IMR-90 (cell line): Measurements from ENCODE around the gene DEGS2. TPM values are rescaled to one million over a fixed set of nuclear protein-coding genes. Genes with fewer than 3 reads are reported as not detected.

Source experiments
- ATAC-seq: fragments of 200-7000 bp; cut with Tn5 transposase; 2 replicates; pipeline ENCODE4 v1.9.1; 2020; ENCODE audit warnings: low read depth, mild to moderate bottlenecking, moderate library complexity
- BruUV-seq: library from RNA; stranded (reverse); fragments of 400-500 nt; replicated peaks from 2 replicates; lab custom pipeline; 2021; lab: Mats Ljungman, UMichigan
- CTCF ChIA-PET: fragments of 300-600 bp; formaldehyde crosslinking; extraction: SDS; loops from one replicate; lab custom pipeline; 2021; ENCODE audit warnings: antibody characterized with exemption; lab: Yijun Ruan, JAX
- POLR2A ChIA-PET: fragments of 300-600 bp; sonication (Branson Sonifier 250); formaldehyde crosslinking; loops from one replicate; lab custom pipeline; 2022; ENCODE audit warnings: antibody characterized with exemption; ENCODE audit not compliant: unreplicated experiment; lab: Charles Lee
- DNase-seq: peaks from one replicate; pipeline ENCODE4 v3.0.0; 2013
- H2AFZ ChIP-seq: replicated peaks from 2 replicates; pipeline ENCODE3; 2013; ENCODE audit warnings: low read length, mild to moderate bottlenecking; ENCODE audit not compliant: poor library complexity
- H2AK5ac ChIP-seq: 2 replicates; pipeline ENCODE4 v1.6.1; 2013; ENCODE audit warnings: low read depth, low read length, inconsistent platforms
- H2AK9ac ChIP-seq: replicated peaks from 2 replicates; pipeline ENCODE3; 2013; ENCODE audit warnings: mild to moderate bottlenecking, low read depth, low read length, moderate library complexity; ENCODE audit not compliant: poor library complexity
- H2BK120ac ChIP-seq: 2 replicates; pipeline ENCODE4 v1.6.1; 2013; ENCODE audit warnings: low read depth, low read length, inconsistent platforms
- H2BK15ac ChIP-seq: 3 replicates; pipeline ENCODE4 v1.6.1; 2013; ENCODE audit warnings: low read depth, low read length, inconsistent platforms
- H2BK20ac ChIP-seq: 2 replicates; pipeline ENCODE4 v1.6.1; 2013; ENCODE audit warnings: low read depth, mild to moderate bottlenecking, inconsistent platforms, low read length, moderate library complexity
- H2BK5ac ChIP-seq: 2 replicates; pipeline ENCODE4 v1.6.1; 2013; ENCODE audit warnings: mild to moderate bottlenecking, low read depth, low read length, inconsistent platforms; ENCODE audit not compliant: poor library complexity, severe bottlenecking
- H3K14ac ChIP-seq: replicated peaks from 2 replicates; pipeline ENCODE4 v1.6.1; 2013; ENCODE audit warnings: low read depth, low read length, inconsistent platforms
- H3K18ac ChIP-seq: 2 replicates; pipeline ENCODE4 v1.6.1; 2013; ENCODE audit warnings: low read depth, low read length, control low read depth
- H3K23ac ChIP-seq: 2 replicates; pipeline ENCODE4 v1.6.1; 2013; ENCODE audit warnings: low read depth, low read length, inconsistent platforms
- H3K27ac ChIP-seq: 2 replicates; pipeline ENCODE4 v1.5.1; 2013; ENCODE audit warnings: mild to moderate bottlenecking, control low read depth, low read length; ENCODE audit not compliant: insufficient read depth
- H3K27me3 ChIP-seq: 2 replicates; pipeline ENCODE4 v1.6.1; 2013; ENCODE audit warnings: low read length; ENCODE audit not compliant: control insufficient read depth, insufficient read depth
- H3K36me3 ChIP-seq: 2 replicates; pipeline ENCODE4 v1.6.1; 2013; ENCODE audit warnings: low read length, mixed read lengths; ENCODE audit not compliant: control insufficient read depth, insufficient read depth
- H3K4ac ChIP-seq: 2 replicates; pipeline ENCODE4 v1.6.1; 2013; ENCODE audit warnings: low read depth, low read length, inconsistent platforms
- H3K4me1 ChIP-seq: 2 replicates; pipeline ENCODE4 v1.6.1; 2013; ENCODE audit warnings: low read length, mixed read lengths; ENCODE audit not compliant: control insufficient read depth, insufficient read depth
- H3K4me2 ChIP-seq: 2 replicates; pipeline ENCODE4 v1.6.1; 2013; ENCODE audit warnings: low read depth, mild to moderate bottlenecking, control low read depth, low read length, moderate library complexity
- H3K4me3 ChIP-seq: 2 replicates; pipeline ENCODE4 v1.5.1; 2013; ENCODE audit warnings: low read depth, mild to moderate bottlenecking, control low read depth, low read length, moderate library complexity; ENCODE audit not compliant: insufficient read depth
- H3K56ac ChIP-seq: 2 replicates; pipeline ENCODE4 v1.6.1; 2013; ENCODE audit warnings: low read length, inconsistent platforms; ENCODE audit not compliant: insufficient read depth; ENCODE audit errors: extremely low read depth
- H3K79me1 ChIP-seq, 2 experiments: 2 replicates each; pipeline ENCODE4 v1.6.1; 2013; ENCODE audit warnings: low read length in 2 of 2, inconsistent platforms in 1 of 2, low read depth in 1 of 2
- H3K9ac ChIP-seq: 2 replicates; pipeline ENCODE4 v1.6.1; 2013; ENCODE audit warnings: low read depth, low read length, control low read depth
- H3K9me1 ChIP-seq: 2 replicates; pipeline ENCODE4 v1.6.1; 2013; ENCODE audit warnings: low read length, inconsistent platforms; ENCODE audit not compliant: insufficient read depth
- H3K9me3 ChIP-seq: 2 replicates; pipeline ENCODE4 v1.6.1; 2013; ENCODE audit warnings: low read length; ENCODE audit not compliant: control insufficient read depth, insufficient read depth
- H4K20me1 ChIP-seq: 2 replicates; pipeline ENCODE4 v1.6.1; 2013; ENCODE audit warnings: low read length, inconsistent platforms; ENCODE audit not compliant: insufficient read depth
- H4K5ac ChIP-seq: 2 replicates; pipeline ENCODE4 v1.6.1; 2013; ENCODE audit warnings: mild to moderate bottlenecking, low read depth, low read length, control low read depth
- H4K8ac ChIP-seq, 2 experiments: 2 replicates each; pipeline ENCODE4 v1.6.1; 2013; ENCODE audit warnings: low read depth in 2 of 2, low read length in 2 of 2, control low read depth in 1 of 2, inconsistent platforms in 1 of 2
- H4K91ac ChIP-seq: 2 replicates; pipeline ENCODE4 v1.6.1; 2013; ENCODE audit warnings: low read depth, low read length, inconsistent platforms; ENCODE audit not compliant: insufficient read depth
- BHLHE40 ChIP-seq: fragments of 150-350 bp; IDR thresholded peaks from 2 replicates; pipeline ENCODE4 v1.6.1; 2016; ENCODE audit warnings: mild to moderate bottlenecking, low read depth, low read length
- CEBPB ChIP-seq: IDR thresholded peaks from 2 replicates; pipeline ENCODE4 v1.6.1; 2012; ENCODE audit warnings: low read depth, low read length, improper control_type of control experiment
- CTCF ChIP-seq: conservative IDR thresholded peaks from 2 replicates; pipeline ENCODE4 v1.5.1; 2012; ENCODE audit warnings: mild to moderate bottlenecking, low read depth, low read length, improper control_type of control experiment
- MAFK ChIP-seq: IDR thresholded peaks from 2 replicates; pipeline ENCODE4 v1.6.1; 2012; ENCODE audit warnings: low read depth, low read length, improper control_type of control experiment
- MAZ ChIP-seq: IDR thresholded peaks from 2 replicates; pipeline ENCODE4 v1.6.1; 2012; ENCODE audit warnings: low read depth, mild to moderate bottlenecking, low read length, improper control_type of control experiment, moderate library complexity, borderline replicate concordance
- MXI1 ChIP-seq: IDR thresholded peaks from 2 replicates; pipeline ENCODE4 v1.6.1; 2012; ENCODE audit warnings: low read depth, mild to moderate bottlenecking, low read length, moderate library complexity, borderline replicate concordance
- NFE2L2 ChIP-seq: fragments of 150-350 bp; IDR thresholded peaks from 2 replicates; pipeline ENCODE4 v1.6.1; 2016; ENCODE audit warnings: low read depth, mild to moderate bottlenecking, low read length
- RAD21 ChIP-seq: IDR thresholded peaks from 2 replicates; pipeline ENCODE4 v1.6.1; 2012; ENCODE audit warnings: low read length, improper control_type of control experiment
- SMC3 ChIP-seq: fragments of 150-350 bp; IDR thresholded peaks from 2 replicates; pipeline ENCODE4 v1.6.1; 2016; ENCODE audit warnings: low read depth, mild to moderate bottlenecking, antibody characterized with exemption, low read length, moderate library complexity
- WGBS, 2 experiments: methylation state at CpG; one replicate each; pipeline versions ENCODE4 v1.1.5 to v1.1.7; 2013; ENCODE audit warnings: missing lambda C conversion rate in 2 of 2; ENCODE audit not compliant: insufficient read length in 1 of 2; ENCODE audit errors: extremely low coverage in 2 of 2; 5-methylcytosine and 5-hydroxymethylcytosine counted together
- dilution Hi-C: fragments of 300-500 bp; cut with HindIII; formaldehyde crosslinking; loops from one replicate; pipeline ENCODE4 v1.14.3; 2018; ENCODE audit warnings: low sequenced_read_pairs; ENCODE audit not compliant: unreplicated experiment
- in situ Hi-C: fragments of 300-500 bp; cut with MboI; formaldehyde crosslinking; loops from 3 replicates; pipeline ENCODE4 v1.14.3; 2019; ENCODE audit warnings: low sequenced_read_pairs, inconsistent platforms, mixed read lengths
- intact Hi-C: fragments of 100-400 bp; cut with micrococcal nuclease; formaldehyde crosslinking; loops from 2 replicates; pipeline ENCODE4 v1.10.0; 2022
- polyA plus RNA-seq, 3 experiments: library from polyadenylated mRNA; depleted of rRNA; stranded (reverse); fragments of >200 nt; gene quantifications; 2 replicates each; pipeline ENCODE4 v1.2.3, GENCODE V29; 2012; ENCODE audit warnings: low replicate concordance in 1 of 3
- total RNA-seq: library from RNA; depleted of rRNA; stranded (reverse); fragments of >200 nt; gene quantifications from 2 replicates; pipeline ENCODE4 v1.2.3, GENCODE V29; 2012

The DEGS2 gene
- total and polyA plus RNA-seq, 2 of the 4 experiments (the other 2 are of a cell fraction): not detected

- Histone ChIP-seq H3K56ac (no peak overlapping the region), H2BK120ac (no peak overlapping the region), H2AK5ac (no peak overlapping the region), H3K9me1 (no peaks in the 10 kb centered on the region), H2AK9ac (no peak overlapping the region), H3K9ac (no peak overlapping the region), H4K8ac (no peak overlapping the region), H3K9me3 (no peaks in the 10 kb centered on the region), H3K4me1 (no peaks in the 10 kb centered on the region), H2BK20ac (no peak overlapping the region), H3K27ac (no peak overlapping the region), H3K4ac (no peak overlapping the region), H3K23ac (no peak overlapping the region), H3K79me1 (no peaks in the 10 kb centered on the region), H3K18ac (no peak overlapping the region), H3K4me2 (no peak overlapping the region), H2AFZ (peak overlapping the region; percentile 56), H4K5ac (no peak overlapping the region), H3K14ac (no peak overlapping the region), H2BK15ac (no peak overlapping the region), H4K20me1 (no peaks in the 10 kb centered on the region), H3K4me3 (no peak overlapping the region), H4K91ac (no peak overlapping the region), H3K27me3 (no peaks in the 10 kb centered on the region), H2BK5ac (no peak overlapping the region), H3K36me3 (peaks cover 10% of the 10 kb centered on the region; the same call in 1 of the 2 replicates)
- ChIA-PET POLR2A (no interaction called here), CTCF (no interaction called here)
- dilution Hi-C loops (no loop called here), in situ Hi-C loops (no loop called here), intact Hi-C loops (no loop called here)
- DNase-seq (no peak), ATAC-seq (no peak)
- WGBS, 2 experiments: 100% methylated on average over 2 of the region's 7 CpGs; no CpG with 5 or more reads in 1 of the 2 experiments
- BruUV-seq: no TSS peak
- no peak for TF ChIP-seq BHLHE40
- no peak for TF ChIP-seq SMC3
- TF ChIP-seq MAFK: no peak
- TF ChIP-seq RAD21: no peak
- no peak for TF ChIP-seq CTCF
- TF ChIP-seq MAZ: no peak
- no peak for TF ChIP-seq NFE2L2
- no peak for TF ChIP-seq MXI1
- no peak for TF ChIP-seq CEBPB
These were observed 18.3 kb downstream of the DEGS2 start for GRCh38 chr14:100141098-100141497.
